ENCODE data around the gene PDP2.

Gene PDP2

GRCh38 chr16:66898933-66899309, 18.6 kb downstream of the PDP2 start:
- Histone ChIP-seq H3K27me3 (replicated peaks; ENCODE audit: control insufficient read depth, insufficient read depth, low read length) (no peaks in the 10 kb centered on the region; the same call in 1 of the 2 replicates), H3K36me3 (ENCODE audit: control insufficient read depth, insufficient read depth, low read length) (no peaks in the 10 kb centered on the region), H3K4me3 (replicated peaks; ENCODE audit: low read depth, low read length) (no peak overlapping the region)
- no peak for DNase-seq (ENCODE audit: extremely low read depth, insufficient read length)
- TF ChIP-seq CTCF (IDR thresholded peaks at IDR 0.05; ENCODE audit: insufficient read depth, low read length, poor library complexity, severe bottlenecking) = no peak

DNA sequence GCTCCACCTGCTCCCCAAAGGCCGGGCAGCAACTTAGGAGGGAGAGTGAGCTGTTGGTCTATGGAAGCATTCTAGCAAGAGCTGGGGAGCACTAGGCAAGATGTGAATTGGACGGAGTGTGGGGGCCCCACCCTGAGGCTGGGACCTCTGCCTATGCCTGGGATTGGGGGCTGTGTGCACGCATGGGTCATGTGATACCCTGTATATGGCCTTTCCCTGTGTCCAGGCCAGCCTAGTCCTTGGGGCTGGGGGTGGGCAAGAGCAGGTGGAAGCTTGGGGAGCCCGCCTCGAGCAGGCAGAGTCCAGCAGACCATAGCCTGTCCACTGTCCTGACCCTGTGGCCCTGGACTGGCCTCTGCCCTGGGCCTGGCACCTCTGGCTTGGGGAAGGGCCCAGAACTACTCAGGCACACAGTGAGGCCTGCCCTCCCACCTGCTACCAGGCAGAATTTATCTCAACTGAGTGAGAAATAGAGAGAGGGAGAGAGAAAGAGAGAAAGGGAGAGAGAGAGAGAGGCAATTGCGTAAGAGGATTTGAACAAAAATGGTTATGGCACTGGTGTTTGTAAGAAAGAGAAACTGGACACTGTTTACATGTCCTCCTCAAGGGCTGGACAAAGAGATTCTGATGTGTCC, 19.1 kb downstream of the PDP2 start:
- Histone ChIP-seq H3K4me3 (replicated peaks; ENCODE audit: low read depth, low read length) (no peak overlapping the region), H3K27me3 (replicated peaks; ENCODE audit: control insufficient read depth, insufficient read depth, low read length) (no peaks in the 10 kb centered on the region; the same call in 1 of the 2 replicates), H3K36me3 (ENCODE audit: control insufficient read depth, insufficient read depth, low read length) (no peaks in the 10 kb centered on the region)
- no peak for DNase-seq (ENCODE audit: extremely low read depth, insufficient read length)
- no peak for TF ChIP-seq CTCF (IDR thresholded peaks at IDR 0.05; ENCODE audit: insufficient read depth, low read length, poor library complexity, severe bottlenecking)

DNA sequence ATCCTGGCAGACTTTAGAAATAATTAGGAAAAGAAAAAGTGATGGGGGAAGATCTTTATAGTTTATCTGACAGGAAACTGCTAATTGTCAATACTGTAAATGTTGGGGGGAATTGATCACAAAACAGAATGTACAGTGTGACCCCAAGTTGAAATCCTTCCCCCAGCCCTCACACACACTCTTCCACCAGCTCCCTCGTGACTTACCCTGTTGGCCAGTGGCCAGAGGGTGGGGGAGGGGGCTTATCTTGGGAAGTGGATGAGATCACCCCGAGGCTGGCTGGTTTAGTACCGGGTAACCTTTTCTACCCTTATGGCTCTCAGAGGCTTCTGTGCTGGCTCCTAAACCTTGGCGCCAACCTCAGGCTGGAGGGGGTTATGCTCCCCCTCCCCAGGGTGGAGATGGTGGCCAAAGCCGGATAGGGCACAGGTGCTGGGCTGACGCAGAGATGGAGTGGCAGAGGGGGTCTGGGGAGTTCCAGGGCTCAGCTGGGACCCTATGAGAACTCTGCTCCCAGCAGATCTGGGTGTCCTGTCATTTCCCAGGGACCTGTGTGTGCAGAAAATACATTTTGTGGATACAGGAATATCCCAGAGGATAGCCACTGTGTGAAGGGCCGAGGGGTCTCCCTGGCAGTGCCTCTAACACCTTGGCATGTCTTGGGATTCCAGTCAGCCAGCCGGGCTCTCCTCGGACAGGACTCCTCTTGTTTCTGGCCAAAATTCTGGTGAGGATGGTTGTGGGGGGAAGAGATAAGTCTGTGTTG, 19.8 kb downstream of the PDP2 start:
- no peak overlapping the region for H3K4me3 ChIP-seq (replicated peaks; ENCODE audit: low read depth, low read length)
- no peaks in the 10 kb centered on the region; the same call in 1 of the 2 replicates for H3K27me3 ChIP-seq (replicated peaks; ENCODE audit: control insufficient read depth, insufficient read depth, low read length)
- TF ChIP-seq CTCF (IDR thresholded peaks at IDR 0.05; ENCODE audit: insufficient read depth, low read length, poor library complexity, severe bottlenecking) = no peak
- no peak for DNase-seq (ENCODE audit: extremely low read depth, insufficient read length)
- H3K36me3 ChIP-seq (ENCODE audit: control insufficient read depth, insufficient read depth, low read length) = no peaks in the 10 kb centered on the region

DNA sequence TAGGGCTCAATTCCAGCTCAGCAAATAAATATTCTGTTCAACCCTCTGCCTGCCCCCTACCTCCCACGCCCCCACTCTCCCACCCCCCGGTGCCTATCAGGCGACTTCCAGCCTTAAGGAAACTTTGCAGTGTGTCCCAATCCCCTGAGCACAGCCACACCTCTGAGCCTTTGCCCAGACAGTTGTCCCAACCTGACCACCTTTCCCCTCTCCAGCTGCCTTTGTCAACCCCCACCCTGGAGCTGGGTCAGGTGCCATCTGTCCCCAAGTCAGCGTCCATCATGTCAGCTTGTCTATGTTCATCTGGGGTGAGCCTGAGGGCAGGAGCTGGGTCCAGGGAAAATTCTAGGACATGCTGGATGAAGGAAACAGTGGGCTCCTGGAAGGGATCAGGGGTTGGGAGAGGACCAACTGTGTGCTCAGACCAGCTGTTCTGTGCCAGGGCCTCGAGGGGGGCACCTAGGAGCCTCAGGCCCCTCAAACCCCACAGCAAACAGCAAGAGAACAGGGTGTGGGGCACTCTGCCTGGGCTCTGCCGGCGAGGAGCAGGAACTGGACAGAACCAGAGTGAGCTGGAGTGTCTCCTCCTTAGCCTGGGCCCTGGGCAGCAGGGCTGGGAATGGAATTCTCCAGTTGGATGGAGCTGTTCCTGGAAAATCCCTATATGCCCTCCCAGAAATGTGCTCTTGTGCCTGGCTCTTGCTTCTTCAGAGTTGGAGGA, 20.6 kb downstream of the PDP2 start:
- no peak for TF ChIP-seq CTCF (IDR thresholded peaks at IDR 0.05; ENCODE audit: insufficient read depth, low read length, poor library complexity, severe bottlenecking)
- Histone ChIP-seq H3K36me3 (ENCODE audit: control insufficient read depth, insufficient read depth, low read length) (no peaks in the 10 kb centered on the region), H3K4me3 (replicated peaks; ENCODE audit: low read depth, low read length) (no peak overlapping the region), H3K27me3 (replicated peaks; ENCODE audit: control insufficient read depth, insufficient read depth, low read length) (no peaks in the 10 kb centered on the region; the same call in 1 of the 2 replicates)
- no peak for DNase-seq (ENCODE audit: extremely low read depth, insufficient read length)

DNA sequence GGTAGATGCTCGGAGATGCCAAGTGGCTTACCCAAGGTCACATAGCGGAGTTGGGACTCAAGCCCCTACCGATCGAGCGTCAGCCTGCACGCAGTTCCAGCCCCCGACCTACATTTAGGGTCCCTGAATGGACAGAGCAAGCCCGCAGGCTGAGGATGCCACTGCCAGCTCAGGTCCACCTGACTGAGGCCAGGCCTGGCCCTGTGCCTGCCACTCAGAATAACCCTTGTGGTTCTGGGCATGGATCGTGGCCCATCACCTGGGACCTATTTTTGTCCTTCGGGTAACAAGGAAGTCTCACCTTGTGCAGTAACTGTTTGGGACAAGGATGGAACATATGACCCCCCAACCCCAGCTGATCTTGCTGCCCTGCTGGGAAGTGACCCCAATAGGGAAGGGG, 21.3 kb downstream of the PDP2 start:
- Histone ChIP-seq H3K36me3 (ENCODE audit: control insufficient read depth, insufficient read depth, low read length) (no peaks in the 10 kb centered on the region), H3K27me3 (replicated peaks; ENCODE audit: control insufficient read depth, insufficient read depth, low read length) (no peaks in the 10 kb centered on the region; the same call in 1 of the 2 replicates), H3K4me3 (replicated peaks; ENCODE audit: low read depth, low read length) (no peak overlapping the region)
- no peak for DNase-seq (ENCODE audit: extremely low read depth, insufficient read length)
- no peak for TF ChIP-seq CTCF (IDR thresholded peaks at IDR 0.05; ENCODE audit: insufficient read depth, low read length, poor library complexity, severe bottlenecking)

Measured in GM06990 (cell line).